ENCODE measurements around the gene KIAA1614. TPM values are rescaled to one million over a fixed set of nuclear protein-coding genes. Genes with fewer than 3 reads are reported as not detected.

Gene KIAA1614
- total and polyA plus RNA-seq, 10 of the 15 experiments (the other 5 are each of a cell fraction or from before 2014, with no cell fraction given), result 0.03 to 1.0 (median 0.26) TPM; not detected in 1

DNA sequence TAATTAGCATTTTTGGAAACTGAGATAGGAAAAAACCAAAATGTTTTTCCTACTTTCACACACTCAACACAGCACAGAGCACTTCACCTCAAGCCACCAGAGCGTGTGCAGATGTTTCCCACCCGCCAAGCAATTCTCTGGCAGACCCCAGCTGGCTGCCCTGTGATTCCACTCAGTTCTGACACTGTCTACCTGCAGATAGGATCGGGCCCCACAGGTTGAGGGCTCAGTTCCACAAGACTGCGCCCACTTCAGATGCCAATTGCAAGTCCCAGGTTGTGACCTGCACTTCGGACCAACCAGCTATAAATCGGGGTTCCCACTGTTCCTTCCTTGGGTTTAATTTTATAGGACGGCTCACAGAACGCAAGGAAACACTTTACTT is 9.9 kb downstream of the KIAA1614 start:
- ChIA-PET CTCF (interaction anchor here (0.9 to 19.8 kb wide), 6 partner anchors 13 to 390 kb away, joined by 3 to 344 read pairs (median 5); no protein-coding TSS in a partner anchor), SMC1A (ENCODE audit: uncharacterized antibody, unreplicated experiment) (interaction anchor here (0.6 to 19.3 kb wide), 10 partner anchors 9 to 243 kb away, joined by 3 to 304 read pairs (median 4); no protein-coding TSS in a partner anchor), POLR2A (interaction anchor here (1.6 kb wide), 1 partner anchor 13 kb away, joined by 4 read pairs; no protein-coding TSS in a partner anchor), RAD21 (ENCODE audit: unreplicated experiment) (interaction anchor here (1.0 to 16.7 kb wide), 8 partner anchors 9 to 220 kb away, joined by 3 to 215 read pairs (median 5); partner anchors contain the start of gene KIAA1614)
- Histone ChIP-seq H3K9ac (ENCODE audit: control insufficient read depth, insufficient read depth, low read length) (no peak overlapping the region), H3K4me3 (no peak overlapping the region), H3K27me3 (replicated peaks in 1 of 2; ENCODE audit: control insufficient read depth in 2 of 2, insufficient read depth in 2 of 2, low read length in 1 of 2) (peaks cover 0 to 3% of the 10 kb centered on the region in 2 experiments; a peak in 1 of 4 replicates), H4K20me1 (ENCODE audit: control insufficient read depth, insufficient read depth) (no peaks in the 10 kb centered on the region), H3K4me2 (ENCODE audit: control insufficient read depth, insufficient read depth) (no peak overlapping the region), H3K79me2 (ENCODE audit: control insufficient read depth, insufficient read depth, low read length) (no peaks in the 10 kb centered on the region), H3K27ac (ENCODE audit: control insufficient read depth, insufficient read depth) (no peak overlapping the region), H2AFZ (ENCODE audit: control insufficient read depth, low read depth, low read length) (no peak overlapping the region), H3K4me1 (ENCODE audit: control insufficient read depth, insufficient read depth, low read length) (peaks cover 12% of the 10 kb centered on the region), H3K36me3 (ENCODE audit: control insufficient read depth in 2 of 2, insufficient read depth in 2 of 2, low read length in 1 of 2) (no peaks in the 10 kb centered on the region), H3K9me3 (replicated peaks; ENCODE audit: control insufficient read depth, insufficient read depth, low read length) (no peaks in the 10 kb centered on the region)
- intact Hi-C loops (cut with micrococcal nuclease; ENCODE audit: unreplicated experiment), result no loop called here
- no peak for TF ChIP-seq GABPA (IDR thresholded peaks at IDR 0.05; ENCODE audit: low read depth)
- no peak for TF ChIP-seq HCFC1 (IDR thresholded peaks at IDR 0.05; ENCODE audit: low read length)
- no peak for TF ChIP-seq CTCF (IDR thresholded peaks at IDR 0.05 in 2 of 3, conservative IDR thresholded peaks at IDR 0.05 in 1 of 3; ENCODE audit: control insufficient read depth in 2 of 3, extremely low read depth in 1 of 3, insufficient read depth in 1 of 3, low read depth in 3 of 3, low read length in 3 of 3)
- no peak for TF ChIP-seq EGR1 (IDR thresholded peaks at IDR 0.05; ENCODE audit: borderline replicate concordance in 1 of 2, low read depth in 2 of 2, low read length in 2 of 2)
- TF ChIP-seq CBFB (IDR thresholded peaks at IDR 0.05; ENCODE audit: low read depth), result no peak
- TF ChIP-seq RAD51 (IDR thresholded peaks at IDR 0.05), result no peak
- no peak for TF ChIP-seq ESRRA (IDR thresholded peaks at IDR 0.05; ENCODE audit: low read length)
- no peak for TF ChIP-seq HDAC2 (IDR thresholded peaks at IDR 0.05)
- TF ChIP-seq REST (IDR thresholded peaks at IDR 0.05; ENCODE audit: low read depth, low read length), result no peak
- no peak for TF ChIP-seq SRF (IDR thresholded peaks at IDR 0.05; ENCODE audit: low read depth in 2 of 2, low read length in 2 of 2)
- ATAC-seq (no peak), DNase-seq (ENCODE audit: low read depth, low spot score) (no peak), FAIRE-seq (no peak)
- in situ Hi-C loops (cut with MboI), result no loop called here
- BruUV-seq (replicated peaks), result no TSS peak
- WGBS (ENCODE audit: insufficient coverage, insufficient replicate concordance, low lambda C conversion rate, missing lambda C conversion rate), result 67% methylated on average over 8 of the region's 8 CpGs

All from GM12878 (cell line).